ENCODE measurements around the gene DNAJC1. TPM values are rescaled to one million over a fixed set of nuclear protein-coding genes. Genes with fewer than 3 reads are reported as not detected.

DNAJC1 gene
- total and polyA plus RNA-seq, 5 donors from 2014 or later: 12.9 to 27.5 (median 22.7) TPM

GRCh38 chr10:21919117-21919516 lies 84.4 kb downstream of the DNAJC1 start:
- no peaks in the 10 kb centered on the region for H3K27me3 Mint-ChIP-seq
- H3K27ac ChIP-seq (ENCODE audit: insufficient read depth, low read length, poor library complexity, severe bottlenecking): no peak overlapping the region
- no peak overlapping the region for H3K4me3 Mint-ChIP-seq
- H3K4me3 ChIP-seq (ENCODE audit: low read depth, low read length): no peak overlapping the region
- H3K27ac Mint-ChIP-seq: no peak overlapping the region
- H3K36me3 ChIP-seq (ENCODE audit: control insufficient read depth, insufficient read depth, low read length): no peaks in the 10 kb centered on the region
- H3K4me1 Mint-ChIP-seq: peaks cover 0 to 11% (median under 1%) of the 10 kb centered on the region in 4 donors
- H3K36me3 Mint-ChIP-seq: no peaks in the 10 kb centered on the region
- no peaks in the 10 kb centered on the region for H3K27me3 ChIP-seq (ENCODE audit: control insufficient read depth, insufficient read depth, low read length)
- DNase-seq (no peak), ATAC-seq (ENCODE audit: low read depth in 2 of 2) (no peak)
- H3K9me3 ChIP-seq (ENCODE audit: control insufficient read depth in 2 of 2, low read length in 2 of 2): no peaks in the 10 kb centered on the region
- H3K4me1 ChIP-seq (ENCODE audit: control insufficient read depth, insufficient read depth, low read length, poor library complexity, severe bottlenecking): no peaks in the 10 kb centered on the region
- no peaks in the 10 kb centered on the region for H3K9me3 Mint-ChIP-seq

GRCh38 chr10:21912625-21913024 lies 90.9 kb downstream of the DNAJC1 start:
- H3K27me3 Mint-ChIP-seq: no peaks in the 10 kb centered on the region
- H3K4me1 Mint-ChIP-seq: peaks cover 7 to 21% (median 12%) of the 10 kb centered on the region in 4 donors
- DNase-seq: peak in 1 of 3 donors; percentile 8
- H3K4me3 Mint-ChIP-seq: no peak overlapping the region
- H3K27ac Mint-ChIP-seq: peak overlapping the region in 1 of 3 donors; percentile 54
- H3K36me3 Mint-ChIP-seq: peaks cover 8% of the 10 kb centered on the region
- Histone ChIP-seq H3K4me1 (ENCODE audit: control insufficient read depth, insufficient read depth, low read length, poor library complexity, severe bottlenecking) (peaks cover 3% of the 10 kb centered on the region), H3K9me3 (ENCODE audit: control insufficient read depth in 2 of 2, low read length in 2 of 2) (no peaks in the 10 kb centered on the region), H3K27me3 (ENCODE audit: control insufficient read depth, insufficient read depth, low read length) (no peaks in the 10 kb centered on the region), H3K27ac (ENCODE audit: insufficient read depth, low read length, poor library complexity, severe bottlenecking) (no peak overlapping the region), H3K4me3 (ENCODE audit: low read depth, low read length) (no peak overlapping the region), H3K36me3 (ENCODE audit: control insufficient read depth, insufficient read depth, low read length) (no peaks in the 10 kb centered on the region)
- H3K9me3 Mint-ChIP-seq: peaks cover 0 to 1% (median 0%) of the 10 kb centered on the region in 7 donors
- ATAC-seq (ENCODE audit: low read depth in 2 of 2): no peak

GRCh38 chr10:21910798-21911197 lies 92.7 kb downstream of the DNAJC1 start:
- H3K36me3 ChIP-seq (ENCODE audit: control insufficient read depth, insufficient read depth, low read length): no peaks in the 10 kb centered on the region
- H3K4me1 ChIP-seq (ENCODE audit: control insufficient read depth, insufficient read depth, low read length, poor library complexity, severe bottlenecking): peaks cover 3% of the 10 kb centered on the region
- H3K9me3 ChIP-seq (ENCODE audit: control insufficient read depth in 2 of 2, low read length in 2 of 2): no peaks in the 10 kb centered on the region
- Mint-ChIP-seq H3K27me3 (no peaks in the 10 kb centered on the region), H3K4me1 (peaks cover 7 to 21% (median 12%) of the 10 kb centered on the region in 4 donors), H3K4me3 (no peak overlapping the region), H3K9me3 (peaks cover 0 to 2% (median 0%) of the 10 kb centered on the region in 7 donors), H3K27ac (no peak overlapping the region), H3K36me3 (peaks cover 14% of the 10 kb centered on the region)
- no peak overlapping the region for H3K27ac ChIP-seq (ENCODE audit: insufficient read depth, low read length, poor library complexity, severe bottlenecking)
- no peak overlapping the region for H3K4me3 ChIP-seq (ENCODE audit: low read depth, low read length)
- ATAC-seq (ENCODE audit: low read depth in 2 of 2) (no peak), DNase-seq (no peak)
- H3K27me3 ChIP-seq (ENCODE audit: control insufficient read depth, insufficient read depth, low read length): no peaks in the 10 kb centered on the region

GRCh38 chr10:21907436-21907835 lies 96.1 kb downstream of the DNAJC1 start:
- H3K27me3 ChIP-seq (ENCODE audit: control insufficient read depth, insufficient read depth, low read length): no peaks in the 10 kb centered on the region
- ATAC-seq (ENCODE audit: low read depth in 2 of 2) (no peak), DNase-seq (no peak)
- H3K27me3 Mint-ChIP-seq: no peaks in the 10 kb centered on the region
- no peak overlapping the region for H3K4me3 Mint-ChIP-seq
- no peak overlapping the region for H3K27ac ChIP-seq (ENCODE audit: insufficient read depth, low read length, poor library complexity, severe bottlenecking)
- no peak overlapping the region for H3K27ac Mint-ChIP-seq
- H3K36me3 Mint-ChIP-seq: peaks cover 17% of the 10 kb centered on the region
- H3K9me3 Mint-ChIP-seq: peaks cover 0 to 2% (median 0%) of the 10 kb centered on the region in 7 donors
- no peaks in the 10 kb centered on the region for H3K36me3 ChIP-seq (ENCODE audit: control insufficient read depth, insufficient read depth, low read length)
- H3K4me1 Mint-ChIP-seq: peaks cover 3 to 4% (median 4%) of the 10 kb centered on the region in 4 donors
- H3K4me3 ChIP-seq (ENCODE audit: low read depth, low read length): no peak overlapping the region
- no peaks in the 10 kb centered on the region for H3K9me3 ChIP-seq (ENCODE audit: control insufficient read depth in 2 of 2, low read length in 2 of 2)
- no peaks in the 10 kb centered on the region for H3K4me1 ChIP-seq (ENCODE audit: control insufficient read depth, insufficient read depth, low read length, poor library complexity, severe bottlenecking)

GRCh38 chr10:21904930-21905329 lies 98.6 kb downstream of the DNAJC1 start:
- Mint-ChIP-seq H3K27me3 (no peaks in the 10 kb centered on the region), H3K27ac (no peak overlapping the region), H3K4me3 (no peak overlapping the region), H3K9me3 (peaks cover 0 to 2% (median 0%) of the 10 kb centered on the region in 7 donors), H3K36me3 (peaks cover 22% of the 10 kb centered on the region), H3K4me1 (peaks cover 0 to 2% (median 0%) of the 10 kb centered on the region in 4 donors)
- no peaks in the 10 kb centered on the region for H3K9me3 ChIP-seq (ENCODE audit: control insufficient read depth in 2 of 2, low read length in 2 of 2)
- ATAC-seq (ENCODE audit: low read depth in 2 of 2) (no peak), DNase-seq (no peak)
- no peak overlapping the region for H3K4me3 ChIP-seq (ENCODE audit: low read depth, low read length)
- no peaks in the 10 kb centered on the region for H3K4me1 ChIP-seq (ENCODE audit: control insufficient read depth, insufficient read depth, low read length, poor library complexity, severe bottlenecking)
- no peaks in the 10 kb centered on the region for H3K36me3 ChIP-seq (ENCODE audit: control insufficient read depth, insufficient read depth, low read length)
- H3K27me3 ChIP-seq (ENCODE audit: control insufficient read depth, insufficient read depth, low read length): no peaks in the 10 kb centered on the region
- no peak overlapping the region for H3K27ac ChIP-seq (ENCODE audit: insufficient read depth, low read length, poor library complexity, severe bottlenecking)

GRCh38 chr10:21899736-21900135 lies 103.8 kb downstream of the DNAJC1 start:
- H3K9me3 ChIP-seq (ENCODE audit: control insufficient read depth in 2 of 2, low read length in 2 of 2): no peaks in the 10 kb centered on the region
- ATAC-seq (ENCODE audit: low read depth in 2 of 2): no peak
- no peak for DNase-seq
- peaks cover 3% of the 10 kb centered on the region for H3K36me3 ChIP-seq (ENCODE audit: control insufficient read depth, insufficient read depth, low read length)
- H3K27me3 ChIP-seq (ENCODE audit: control insufficient read depth, insufficient read depth, low read length): no peaks in the 10 kb centered on the region
- Mint-ChIP-seq H3K4me1 (peaks cover 0 to 4% (median 0%) of the 10 kb centered on the region in 4 donors), H3K9me3 (peaks cover 0 to 2% (median 0%) of the 10 kb centered on the region in 7 donors), H3K27me3 (no peaks in the 10 kb centered on the region), H3K27ac (no peak overlapping the region), H3K36me3 (peaks cover 26% of the 10 kb centered on the region), H3K4me3 (no peak overlapping the region)
- no peaks in the 10 kb centered on the region for H3K4me1 ChIP-seq (ENCODE audit: control insufficient read depth, insufficient read depth, low read length, poor library complexity, severe bottlenecking)
- H3K4me3 ChIP-seq (ENCODE audit: low read depth, low read length): no peak overlapping the region
- no peak overlapping the region for H3K27ac ChIP-seq (ENCODE audit: insufficient read depth, low read length, poor library complexity, severe bottlenecking)

- ATAC-seq (ENCODE audit: low read depth in 2 of 2) (no peak), DNase-seq (no peak)
- Histone ChIP-seq H3K9me3 (ENCODE audit: control insufficient read depth in 2 of 2, low read length in 2 of 2) (peaks cover 5 to 11% of the 10 kb centered on the region in 2 experiments), H3K27ac (ENCODE audit: insufficient read depth, low read length, poor library complexity, severe bottlenecking) (no peak overlapping the region), H3K36me3 (ENCODE audit: control insufficient read depth, insufficient read depth, low read length) (peaks cover 6% of the 10 kb centered on the region), H3K4me1 (ENCODE audit: control insufficient read depth, insufficient read depth, low read length, poor library complexity, severe bottlenecking) (no peaks in the 10 kb centered on the region), H3K27me3 (ENCODE audit: control insufficient read depth, insufficient read depth, low read length) (no peaks in the 10 kb centered on the region), H3K4me3 (ENCODE audit: low read depth, low read length) (no peak overlapping the region)
- Mint-ChIP-seq H3K36me3 (peaks cover 49% of the 10 kb centered on the region), H3K4me1 (peaks cover 3 to 12% (median 4%) of the 10 kb centered on the region in 4 donors), H3K27me3 (no peaks in the 10 kb centered on the region), H3K4me3 (no peak overlapping the region), H3K9me3 (peaks cover 3 to 20% (median 8%) of the 10 kb centered on the region in 7 donors), H3K27ac (no peak overlapping the region)
Observed at GRCh38 chr10:21895932-21896331, 107.6 kb downstream of the DNAJC1 start.

GRCh38 chr10:21894648-21895342 lies 108.7 kb downstream of the DNAJC1 start:
- Mint-ChIP-seq H3K27ac (no peak overlapping the region), H3K36me3 (peaks cover 48% of the 10 kb centered on the region), H3K9me3 (peaks cover 3 to 20% (median 8%) of the 10 kb centered on the region in 7 donors), H3K4me3 (no peak overlapping the region), H3K27me3 (no peaks in the 10 kb centered on the region), H3K4me1 (peaks cover 2 to 12% (median 7%) of the 10 kb centered on the region in 4 donors)
- H3K27me3 ChIP-seq (ENCODE audit: control insufficient read depth, insufficient read depth, low read length): no peaks in the 10 kb centered on the region
- H3K27ac ChIP-seq (ENCODE audit: insufficient read depth, low read length, poor library complexity, severe bottlenecking): no peak overlapping the region
- no peaks in the 10 kb centered on the region for H3K4me1 ChIP-seq (ENCODE audit: control insufficient read depth, insufficient read depth, low read length, poor library complexity, severe bottlenecking)
- no peak overlapping the region for H3K4me3 ChIP-seq (ENCODE audit: low read depth, low read length)
- DNase-seq (no peak), ATAC-seq (ENCODE audit: low read depth in 2 of 2) (no peak)
- H3K36me3 ChIP-seq (ENCODE audit: control insufficient read depth, insufficient read depth, low read length): peaks cover 6% of the 10 kb centered on the region
- H3K9me3 ChIP-seq (ENCODE audit: control insufficient read depth in 2 of 2, low read length in 2 of 2): peaks cover 5 to 12% of the 10 kb centered on the region in 2 experiments
